GM12878 (cell line): Measurements from ENCODE around the gene CCDC82. TPM values are rescaled to one million over a fixed set of nuclear protein-coding genes. Genes with fewer than 3 reads are reported as not detected.

Experiments
- CBX3 ChIP-seq: fragments of 200-600 bp; sonication (generic); IDR thresholded peaks from 2 replicates; pipeline ENCODE4 v1.6.1; 2016; ENCODE audit warnings: low read depth, borderline replicate concordance
- EGR1 ChIP-seq, 2 experiments: IDR thresholded peaks; 1 replicate in 1 of 2; 2 replicates in 1 of 2; pipeline ENCODE4 v1.6.1; 2011 to 2012; ENCODE audit warnings: low read depth in 2 of 2, low read length in 2 of 2, borderline replicate concordance in 1 of 2, mild to moderate bottlenecking in 1 of 2, moderate library complexity in 1 of 2
- HDAC2 ChIP-seq: fragments of 200-600 bp; sonication (generic); IDR thresholded peaks from 2 replicates; pipeline ENCODE4 v1.6.1; 2017
- HSF1 ChIP-seq: fragments of 150-350 bp; IDR thresholded peaks from 2 replicates; pipeline ENCODE4 v1.6.1; 2014; ENCODE audit warnings: mild to moderate bottlenecking, low read depth, low read length
- MLLT1 ChIP-seq: fragments of 450-650 bp; IDR thresholded peaks from 2 replicates; pipeline ENCODE4 v1.6.1; 2016; ENCODE audit warnings: mild to moderate bottlenecking
- NFIC ChIP-seq: IDR thresholded peaks from 2 replicates; pipeline ENCODE4 v1.6.1; 2012; ENCODE audit warnings: low read depth, mild to moderate bottlenecking, inconsistent platforms, low read length, moderate library complexity
- NR2C2 ChIP-seq: IDR thresholded peaks from 2 replicates; pipeline ENCODE4 v1.6.1; 2011; ENCODE audit warnings: borderline replicate concordance, low read depth; ENCODE audit not compliant: control insufficient read depth, insufficient read length
- NR2F1 ChIP-seq: fragments of 450-650 bp; conservative IDR thresholded peaks from 2 replicates; pipeline ENCODE4 v1.6.1; 2017; ENCODE audit warnings: mild to moderate bottlenecking
- PML ChIP-seq: IDR thresholded peaks from 2 replicates; pipeline ENCODE4 v1.6.1; 2012; ENCODE audit warnings: low read length, inconsistent platforms
- POLR2AphosphoS5 ChIP-seq: IDR thresholded peaks from 2 replicates; pipeline ENCODE4 v1.6.1; 2011; ENCODE audit warnings: mild to moderate bottlenecking, low read length, inconsistent platforms
- SMAD5 ChIP-seq: IDR thresholded peaks from 2 replicates; pipeline ENCODE4 v1.6.1; 2016; ENCODE audit warnings: antibody characterized with exemption, low read depth
- SRF ChIP-seq, 2 experiments: IDR thresholded peaks; 2 replicates each; pipeline ENCODE4 v1.6.1; 2011; ENCODE audit warnings: low read depth in 2 of 2, low read length in 2 of 2, mild to moderate bottlenecking in 1 of 2, moderate library complexity in 1 of 2
- SUZ12 ChIP-seq: fragments of 200-600 bp; sonication (generic); IDR thresholded peaks from one replicate; pipeline ENCODE4 v1.6.1; 2018; ENCODE audit warnings: antibody characterized with exemption, mild to moderate bottlenecking; ENCODE audit not compliant: unreplicated experiment
- USF1 ChIP-seq: IDR thresholded peaks from 2 replicates; pipeline ENCODE4 v1.6.1; 2011; ENCODE audit warnings: borderline replicate concordance, low read depth, mild to moderate bottlenecking, moderate library complexity, mixed read lengths, low read length; ENCODE audit not compliant: insufficient read depth; ENCODE audit errors: extremely low read length
- YBX1 ChIP-seq: fragments of 450-650 bp; IDR thresholded peaks from 2 replicates; pipeline ENCODE4 v1.6.1; 2016; ENCODE audit warnings: antibody characterized with exemption
- ZBTB40 ChIP-seq: fragments of 450-650 bp; IDR thresholded peaks from 2 replicates; pipeline ENCODE4 v1.6.1; 2016; ENCODE audit warnings: mild to moderate bottlenecking, moderate library complexity, borderline replicate concordance
- ZNF592 ChIP-seq: fragments of 450-650 bp; IDR thresholded peaks from 2 replicates; pipeline ENCODE4 v1.6.1; 2017; ENCODE audit warnings: mild to moderate bottlenecking, moderate library complexity
- polyA plus RNA-seq, 11 experiments: library from polyadenylated mRNA; depleted of rRNA in 4 of 11; unstranded in 6 of 11; stranded (reverse) in 5 of 11; fragments of >200 nt; fragmentation: Nextera tagmentation in 4 of 11; fragmentation: Illumina TruSeq in 1 of 11; extraction: Ambion mirVana in 4 of 11; extraction: Trizol in 1 of 11; gene quantifications; 1 replicate in 1 of 11; 2 replicates in 10 of 11; pipeline versions ENCODE4 v1.2.1 to v1.2.3, GENCODE V29; 2011 to 2016; ENCODE audit warnings: inconsistent platforms in 2 of 11, missing spikeins in 2 of 11, low read depth in 1 of 11
- total RNA-seq, 4 experiments: library from RNA; depleted of rRNA in 3 of 4; stranded (reverse); fragments of >200 nt in 3 of 4; fragmentation: Illumina TruSeq in 1 of 4; extraction: Trizol in 1 of 4; gene quantifications; 2 replicates each; pipeline versions ENCODE4 v1.2.1 to v1.2.3, GENCODE V29; 2013 to 2021

Gene CCDC82
- total and polyA plus RNA-seq, 10 of the 15 experiments (the other 5 are each of a cell fraction or from before 2014, with no cell fraction given), result 15.2 to 62.4 (median 28.8) TPM

- TF ChIP-seq PML (peak; percentile 22; the same call in 1 of the 2 replicates), EGR1 (IDR thresholded peaks at IDR 0.05; ENCODE audit: borderline replicate concordance in 1 of 2, low read depth in 2 of 2, low read length in 2 of 2) (peak in 1 of 2 experiments; percentile 88; a peak in 2 of 3 replicates), POLR2AphosphoS5 (peak; percentile 43), MLLT1 (no peak), SUZ12 (no peak), SRF (IDR thresholded peaks at IDR 0.05; ENCODE audit: low read depth in 2 of 2, low read length in 2 of 2) (no peak), NFIC (no peak), CBX3 (no peak), ZNF592 (no peak), NR2F1 (0 out of 2 replicates have a peak, but pooled peaks have one; percentile 32), NR2C2 (no peak), SMAD5 (no peak), YBX1 (no peak), USF1 (peak; percentile 12), ZBTB40 (no peak), HSF1 (no peak), HDAC2 (no peak)
Observed at GRCh38 chr11:96341211-96342013, 48.3 kb downstream of the CCDC82 start (continued).
